Keratinocyte (primary cell): Measurements from ENCODE around the gene ZMYM2. TPM values are rescaled to one million over a fixed set of nuclear protein-coding genes. Genes with fewer than 3 reads are reported as not detected.

Experiments used
- DNase-seq: peaks from one replicate; pipeline ENCODE4 v3.0.0-alpha.2; 2011; ENCODE audit warnings: low read depth, missing footprints, low spot score
- FAIRE-seq: peaks from 2 replicates; lab custom pipeline; 2011; peaks lifted over from hg19 to GRCh38; lab: Jason Lieb, UNC
- H2AFZ ChIP-seq: 2 replicates; pipeline ENCODE4 v1.6.0; 2012; ENCODE audit warnings: low read length, control low read depth, inconsistent platforms; ENCODE audit not compliant: control insufficient read depth
- H3K27ac ChIP-seq: 2 replicates; pipeline ENCODE4 v1.5.1; 2011; ENCODE audit warnings: low read length; ENCODE audit not compliant: control insufficient read depth, insufficient read depth
- H3K27me3 ChIP-seq: 3 replicates; pipeline ENCODE4 v1.6.0; 2011; ENCODE audit warnings: low read length; ENCODE audit not compliant: control insufficient read depth, insufficient read depth; ENCODE audit errors: extremely low read depth
- H3K36me3 ChIP-seq, 2 experiments: 2 replicates in 1 of 2; 3 replicates in 1 of 2; pipeline ENCODE4 v1.5.1; 2011; ENCODE audit warnings: low read length in 2 of 2, mild to moderate bottlenecking in 1 of 2; ENCODE audit not compliant: control insufficient read depth in 2 of 2, insufficient read depth in 2 of 2; ENCODE audit errors: extremely low read depth in 1 of 2
- H3K4me1 ChIP-seq: 3 replicates; pipeline ENCODE4 v1.5.1; 2011; ENCODE audit warnings: low read length; ENCODE audit not compliant: control insufficient read depth, insufficient read depth; ENCODE audit errors: extremely low read depth
- H3K4me2 ChIP-seq: 3 replicates; pipeline ENCODE4 v1.6.0; 2011; ENCODE audit warnings: low read depth, low read length; ENCODE audit not compliant: control insufficient read depth, insufficient read depth; ENCODE audit errors: extremely low read depth
- H3K4me3 ChIP-seq, 3 experiments: fragments of 200-600 bp in 1 of 3; sonication (generic) in 1 of 3; 2 replicates in 2 of 3; 3 replicates in 1 of 3; pipeline ENCODE4 v1.5.1; 2011 to 2016; ENCODE audit warnings: low read length in 3 of 3, mild to moderate bottlenecking in 3 of 3, control low read depth in 2 of 3, inconsistent platforms in 1 of 3, low read depth in 1 of 3, mixed read lengths in 1 of 3, mixed run types in 1 of 3, moderate library complexity in 1 of 3; ENCODE audit not compliant: control insufficient read depth in 2 of 3, insufficient read depth in 2 of 3; ENCODE audit errors: extremely low read depth in 1 of 3
- H3K79me2 ChIP-seq: 2 replicates; pipeline ENCODE4 v1.6.0; 2012; ENCODE audit warnings: low read length; ENCODE audit not compliant: control insufficient read depth, insufficient read depth
- H3K9ac ChIP-seq: 3 replicates; pipeline ENCODE4 v1.6.0; 2011; ENCODE audit warnings: low read length; ENCODE audit not compliant: control insufficient read depth, insufficient read depth; ENCODE audit errors: extremely low read depth
- H3K9me1 ChIP-seq: 3 replicates; pipeline ENCODE4 v1.6.0; 2011; ENCODE audit warnings: low read length; ENCODE audit not compliant: control insufficient read depth, insufficient read depth; ENCODE audit errors: extremely low read depth
- H3K9me3 ChIP-seq: 2 replicates; pipeline ENCODE4 v1.5.1; 2012; ENCODE audit warnings: low read depth, low read length; ENCODE audit not compliant: control insufficient read depth
- H4K20me1 ChIP-seq: 3 replicates; pipeline ENCODE4 v1.6.0; 2011; ENCODE audit warnings: low read length; ENCODE audit not compliant: control insufficient read depth, insufficient read depth; ENCODE audit errors: extremely low read depth
- CTCF ChIP-seq, 3 experiments: IDR thresholded peaks in 1 of 3; conservative IDR thresholded peaks in 1 of 3; optimal IDR thresholded peaks in 1 of 3; 2 replicates in 2 of 3; 3 replicates in 1 of 3; pipeline versions ENCODE3 to v1.5.1; 2011; ENCODE audit warnings: low read length in 3 of 3, mild to moderate bottlenecking in 3 of 3, moderate library complexity in 2 of 3, control low read depth in 1 of 3, inconsistent platforms in 1 of 3; ENCODE audit not compliant: insufficient read depth in 2 of 3; ENCODE audit errors: extremely low read depth in 1 of 3
- EZH2 ChIP-seq: IDR thresholded peaks from one replicate; pipeline ENCODE4 v1.6.1; 2012; ENCODE audit warnings: inconsistent platforms, mild to moderate bottlenecking, low read length, moderate library complexity
- dilution Hi-C: fragments of 300-500 bp; cut with MboI; formaldehyde crosslinking; loops from one replicate; pipeline ENCODE4 v1.7.0; 2020; ENCODE audit warnings: low sequenced_read_pairs; ENCODE audit not compliant: extremely low pct_ligation_motif_present
- polyA plus RNA-seq, 5 experiments: library from polyadenylated mRNA; depleted of rRNA in 3 of 5; stranded (reverse) in 3 of 5; stranded (forward) in 1 of 5; unstranded in 1 of 5; fragments of >200 nt; gene quantifications; 1 replicate in 1 of 5; 2 replicates in 3 of 5; 3 replicates in 1 of 5; pipeline versions ENCODE4 v1.2.1 to v1.2.3, GENCODE V29; 2011 to 2012; ENCODE audit warnings: missing spikeins in 2 of 5, low read depth in 1 of 5, low replicate concordance in 1 of 5

The ZMYM2 gene
- polyA plus RNA-seq, 1 donor (not counting 4 experiments of a cell fraction or from before 2014, with no cell fraction given) = 51.3 TPM

DNA sequence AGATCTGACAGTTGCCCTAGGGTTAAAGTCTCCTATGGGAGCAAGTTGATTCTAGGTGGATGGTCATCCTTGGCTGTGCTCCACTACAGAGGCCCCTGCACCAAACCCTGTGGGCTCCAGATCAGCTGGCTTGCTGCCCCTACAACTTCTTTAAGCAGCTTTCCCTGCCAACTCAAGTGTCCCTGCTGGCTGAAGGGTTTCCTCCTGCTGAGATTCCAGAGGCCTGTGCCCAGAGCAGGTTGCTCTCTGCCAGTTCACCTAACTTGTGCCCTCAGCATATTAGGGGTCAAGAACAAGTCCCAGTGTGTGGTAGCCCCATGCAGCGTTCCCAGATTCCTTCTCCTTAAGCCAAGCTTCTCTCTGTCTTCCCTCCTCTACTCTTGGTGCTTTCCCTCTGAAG is 85.6 kb downstream of the ZMYM2 start:
- FAIRE-seq (no peak), DNase-seq (no peak)
- no peak overlapping the region for H3K4me2 ChIP-seq
- no peaks in the 10 kb centered on the region for H4K20me1 ChIP-seq
- H3K27ac ChIP-seq = no peak overlapping the region
- H3K4me3 ChIP-seq = no peak overlapping the region
- TF ChIP-seq CTCF (optimal IDR thresholded peaks at IDR 0.05 in 1 of 3, IDR thresholded peaks at IDR 0.05 in 1 of 3, conservative IDR thresholded peaks at IDR 0.05 in 1 of 3; ENCODE audit: extremely low read depth in 1 of 3, insufficient read depth in 2 of 3, low read length in 3 of 3) = no peak
- peaks cover 4 to 7% of the 10 kb centered on the region in 2 experiments for H3K36me3 ChIP-seq
- no peak overlapping the region for H3K9ac ChIP-seq
- no peaks in the 10 kb centered on the region for H3K9me3 ChIP-seq
- no peaks in the 10 kb centered on the region for H3K9me1 ChIP-seq
- H2AFZ ChIP-seq = no peak overlapping the region
- peaks cover 14% of the 10 kb centered on the region for H3K79me2 ChIP-seq
- H3K4me1 ChIP-seq = no peaks in the 10 kb centered on the region
- dilution Hi-C loops = no loop called here
- H3K27me3 ChIP-seq = no peaks in the 10 kb centered on the region

DNA sequence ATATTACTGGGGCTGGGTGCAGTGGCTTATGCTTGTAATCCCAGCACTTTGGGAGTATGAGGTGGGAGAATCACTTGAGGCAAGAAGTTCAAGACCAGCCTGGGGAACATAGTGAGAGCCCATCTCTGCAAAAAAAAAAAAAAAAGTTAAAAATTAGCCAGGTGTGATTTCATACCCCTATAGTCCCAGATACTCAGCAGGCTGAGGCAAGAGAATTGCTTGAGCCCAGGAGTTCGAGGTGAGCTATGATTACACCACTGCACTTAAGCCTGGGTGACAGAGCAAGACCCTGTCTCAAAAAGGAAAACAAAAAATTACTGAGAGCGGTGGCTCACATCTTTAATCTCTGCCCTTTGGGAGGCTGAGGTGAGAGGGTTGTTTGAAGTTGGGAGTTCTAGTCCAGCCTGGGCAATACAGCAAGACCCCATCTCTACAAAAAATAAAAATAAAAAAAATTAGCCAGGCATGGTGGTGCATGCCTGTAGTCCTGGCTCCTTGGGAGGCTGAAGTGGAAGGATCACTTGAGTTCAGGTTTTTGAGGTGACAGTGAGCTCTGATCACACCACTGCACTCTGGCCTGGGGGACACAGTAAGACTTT is 87.5 kb downstream of the ZMYM2 start:
- H3K79me2 ChIP-seq = peaks cover 9% of the 10 kb centered on the region

More for the DNA sequence above, 87.5 kb downstream of the ZMYM2 start:
- Histone ChIP-seq H3K27me3 (no peaks in the 10 kb centered on the region), H3K9ac (no peak overlapping the region), H3K4me3 (no peak overlapping the region), H3K27ac (no peak overlapping the region), H3K4me1 (no peaks in the 10 kb centered on the region), H4K20me1 (no peaks in the 10 kb centered on the region), H3K9me1 (no peaks in the 10 kb centered on the region), H2AFZ (no peak overlapping the region), H3K4me2 (no peak overlapping the region), H3K9me3 (no peaks in the 10 kb centered on the region), H3K36me3 (peaks cover 4 to 7% of the 10 kb centered on the region in 2 experiments)
- dilution Hi-C loops = no loop called here
- TF ChIP-seq EZH2 (no peak), CTCF (optimal IDR thresholded peaks at IDR 0.05 in 1 of 3, IDR thresholded peaks at IDR 0.05 in 1 of 3, conservative IDR thresholded peaks at IDR 0.05 in 1 of 3; ENCODE audit: extremely low read depth in 1 of 3, insufficient read depth in 2 of 3, low read length in 3 of 3) (no peak)
- DNase-seq (no peak), FAIRE-seq (no peak)
